ENCODE data around the gene AHR.

Gene AHR

DNA sequence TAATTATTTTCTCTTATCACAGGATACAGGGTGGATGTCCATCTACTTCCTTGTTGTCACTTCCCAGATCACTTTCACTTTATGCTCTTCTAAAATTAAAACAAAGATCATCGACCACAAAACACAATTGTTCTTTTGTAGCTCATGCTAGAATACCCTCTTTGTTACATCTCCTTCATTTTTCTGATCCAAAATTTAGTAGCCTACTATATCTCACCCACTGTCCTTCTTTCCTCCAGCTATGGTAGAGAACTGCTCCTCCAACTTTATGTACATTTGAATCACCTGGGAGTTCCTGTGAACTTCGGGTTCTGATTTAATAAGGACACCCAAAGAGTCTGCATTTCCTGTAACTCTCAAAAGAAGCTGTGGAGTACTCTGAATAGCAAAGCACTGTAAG lies 1.2 kb upstream of the AHR start:
- no peak for DNase-seq (ENCODE audit: low spot score)
- in situ Hi-C loops (cut with MboI; ENCODE audit: low sequenced_read_pairs, unreplicated experiment) = no loop called here
- TF ChIP-seq, protein P1, sequence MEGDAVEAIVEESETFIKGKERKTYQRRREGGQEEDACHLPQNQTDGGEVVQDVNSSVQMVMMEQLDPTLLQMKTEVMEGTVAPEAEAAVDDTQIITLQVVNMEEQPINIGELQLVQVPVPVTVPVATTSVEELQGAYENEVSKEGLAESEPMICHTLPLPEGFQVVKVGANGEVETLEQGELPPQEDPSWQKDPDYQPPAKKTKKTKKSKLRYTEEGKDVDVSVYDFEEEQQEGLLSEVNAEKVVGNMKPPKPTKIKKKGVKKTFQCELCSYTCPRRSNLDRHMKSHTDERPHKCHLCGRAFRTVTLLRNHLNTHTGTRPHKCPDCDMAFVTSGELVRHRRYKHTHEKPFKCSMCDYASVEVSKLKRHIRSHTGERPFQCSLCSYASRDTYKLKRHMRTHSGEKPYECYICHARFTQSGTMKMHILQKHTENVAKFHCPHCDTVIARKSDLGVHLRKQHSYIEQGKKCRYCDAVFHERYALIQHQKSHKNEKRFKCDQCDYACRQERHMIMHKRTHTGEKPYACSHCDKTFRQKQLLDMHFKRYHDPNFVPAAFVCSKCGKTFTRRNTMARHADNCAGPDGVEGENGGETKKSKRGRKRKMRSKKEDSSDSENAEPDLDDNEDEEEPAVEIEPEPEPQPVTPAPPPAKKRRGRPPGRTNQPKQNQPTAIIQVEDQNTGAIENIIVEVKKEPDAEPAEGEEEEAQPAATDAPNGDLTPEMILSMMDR (IDR thresholded peaks at IDR 0.05; ENCODE audit: borderline replicate concordance, control extremely low read depth, extremely low read depth, insufficient read depth, missing control alignments) = no peak

DNA sequence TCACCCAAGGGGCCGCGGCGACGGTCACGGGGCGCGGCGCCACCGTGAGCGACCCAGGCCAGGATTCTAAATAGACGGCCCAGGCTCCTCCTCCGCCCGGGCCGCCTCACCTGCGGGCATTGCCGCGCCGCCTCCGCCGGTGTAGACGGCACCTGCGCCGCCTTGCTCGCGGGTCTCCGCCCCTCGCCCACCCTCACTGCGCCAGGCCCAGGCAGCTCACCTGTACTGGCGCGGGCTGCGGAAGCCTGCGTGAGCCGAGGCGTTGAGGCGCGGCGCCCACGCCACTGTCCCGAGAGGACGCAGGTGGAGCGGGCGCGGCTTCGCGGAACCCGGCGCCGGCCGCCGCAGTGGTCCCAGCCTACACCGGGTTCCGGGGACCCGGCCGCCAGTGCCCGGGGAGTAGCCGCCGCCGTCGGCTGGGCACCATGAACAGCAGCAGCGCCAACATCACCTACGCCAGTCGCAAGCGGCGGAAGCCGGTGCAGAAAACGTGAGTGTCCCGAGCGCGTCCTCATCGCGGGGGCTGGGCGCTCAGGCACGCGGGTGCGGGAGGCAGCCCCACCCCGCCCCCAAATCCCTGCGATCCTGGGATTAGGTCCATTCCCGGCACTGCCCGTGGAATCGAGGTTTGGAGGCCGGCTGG lies 509 bp downstream of the AHR start:
- in situ Hi-C loops (cut with MboI; ENCODE audit: low sequenced_read_pairs, unreplicated experiment) = no loop called here
- peak; percentile 40 for DNase-seq (ENCODE audit: low spot score)
- TF ChIP-seq, protein P1 (IDR thresholded peaks at IDR 0.05; ENCODE audit: borderline replicate concordance, control extremely low read depth, extremely low read depth, insufficient read depth, missing control alignments) = no peak

GRCh38 chr7:17299483-17299991 lies 1.1 kb downstream of the AHR start:
- in situ Hi-C loops (cut with MboI; ENCODE audit: low sequenced_read_pairs, unreplicated experiment) = no loop called here
- TF ChIP-seq, protein P1 (IDR thresholded peaks at IDR 0.05; ENCODE audit: borderline replicate concordance, control extremely low read depth, extremely low read depth, insufficient read depth, missing control alignments) = no peak
- no peak for DNase-seq (ENCODE audit: low spot score)

GRCh38 chr7:17300012-17300411 lies 1.6 kb downstream of the AHR start:
- TF ChIP-seq, protein P1 (IDR thresholded peaks at IDR 0.05; ENCODE audit: borderline replicate concordance, control extremely low read depth, extremely low read depth, insufficient read depth, missing control alignments) = no peak
- DNase-seq (ENCODE audit: low spot score) = no peak
- in situ Hi-C loops (cut with MboI; ENCODE audit: low sequenced_read_pairs, unreplicated experiment) = loop anchor here (5.0 to 25.0 kb wide), 3 partner anchors 225 to 362 kb away; no protein-coding TSS in a partner anchor

DNA sequence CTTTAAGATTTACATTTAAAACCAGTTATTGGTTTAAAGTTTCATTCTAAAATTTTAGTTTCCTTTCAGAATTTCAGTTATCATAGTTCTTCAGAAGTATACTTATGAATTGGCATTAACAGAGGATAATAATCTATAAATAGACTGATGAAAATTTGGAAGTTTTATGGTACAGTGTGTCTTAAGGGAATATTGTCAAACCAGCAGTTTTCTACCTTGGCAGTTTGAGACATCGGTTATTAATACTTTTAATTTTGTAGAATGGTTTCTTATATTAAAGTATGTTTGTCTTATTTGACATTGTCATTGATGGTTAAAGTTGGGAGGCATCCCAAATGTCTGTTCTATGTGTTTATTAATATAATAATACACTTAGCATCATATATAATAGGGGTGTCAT lies 2.0 kb downstream of the AHR start:
- in situ Hi-C loops (cut with MboI; ENCODE audit: low sequenced_read_pairs, unreplicated experiment) = loop anchor here (5.0 to 25.0 kb wide), 3 partner anchors 224 to 362 kb away; no protein-coding TSS in a partner anchor
- DNase-seq (ENCODE audit: low spot score) = no peak
- TF ChIP-seq, protein P1 (IDR thresholded peaks at IDR 0.05; ENCODE audit: borderline replicate concordance, control extremely low read depth, extremely low read depth, insufficient read depth, missing control alignments) = no peak

DNA sequence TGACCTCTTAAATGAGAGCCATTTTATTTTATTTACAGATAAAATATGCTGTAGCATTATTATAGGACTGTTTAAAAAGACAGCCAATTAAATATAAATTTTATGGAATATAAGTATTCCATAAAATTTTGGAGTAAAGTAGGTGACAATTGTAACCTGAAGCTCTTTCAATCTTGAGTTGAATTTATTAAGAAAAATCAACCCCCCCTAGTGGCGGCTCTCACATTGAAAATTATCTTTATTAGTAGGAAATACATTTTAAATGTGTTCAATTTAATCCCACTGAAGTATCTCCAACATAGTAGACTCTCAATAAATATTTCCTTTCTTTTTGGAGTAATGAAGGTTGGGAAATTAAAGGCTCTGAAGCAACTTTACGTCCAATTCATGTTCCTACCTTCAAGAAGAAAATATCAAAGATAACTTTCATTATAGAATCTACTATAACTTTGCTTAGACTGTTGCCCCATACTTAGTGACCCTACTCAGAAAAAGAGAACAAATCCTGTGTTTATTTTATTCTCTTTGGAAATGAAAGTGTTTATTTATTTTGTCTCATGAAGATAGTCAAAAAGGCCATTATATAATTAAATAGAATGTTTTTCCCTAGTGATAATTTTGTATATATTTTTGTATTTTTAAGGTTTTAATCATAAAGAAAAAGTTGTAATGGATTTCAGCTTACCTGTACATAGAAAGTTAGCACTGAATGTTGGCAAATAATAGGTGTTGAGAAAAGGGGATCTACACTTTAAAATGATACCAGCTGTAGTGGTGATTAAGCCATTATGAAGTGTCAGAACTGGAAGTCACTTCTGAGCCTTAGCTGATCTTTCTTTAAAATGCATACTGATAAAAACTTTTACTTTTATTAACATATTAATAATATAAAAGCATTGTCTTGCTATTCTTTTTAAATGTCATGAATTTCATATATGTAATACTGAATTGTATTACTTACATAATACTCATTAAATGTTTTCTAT lies 3.3 kb downstream of the AHR start:
- no peak for DNase-seq (ENCODE audit: low spot score)
- TF ChIP-seq, protein P1 (IDR thresholded peaks at IDR 0.05; ENCODE audit: borderline replicate concordance, control extremely low read depth, extremely low read depth, insufficient read depth, missing control alignments) = no peak
- in situ Hi-C loops (cut with MboI; ENCODE audit: low sequenced_read_pairs, unreplicated experiment) = loop anchor here (5.0 to 25.0 kb wide), 3 partner anchors 223 to 361 kb away; no protein-coding TSS in a partner anchor
